ENCODE results near the gene ARID2. TPM values are rescaled to one million over a fixed set of nuclear protein-coding genes. Genes with fewer than 3 reads are reported as not detected.
A peak's percentile ranks its signal among the peaks of the same experiment; 100 is the strongest.

ARID2 gene
- total and polyA plus RNA-seq, 2 of the 13 experiments (the other 11 are each of a cell fraction or from before 2014, with no cell fraction given), result 15.9 to 22.2 TPM

GRCh38 chr12:45732250-45732649 is 2.7 kb downstream of the ARID2 start:
- POLR2A ChIA-PET, result no interaction called here

More at GRCh38 chr12:45732250-45732649, 2.7 kb downstream of the ARID2 start:
- Histone ChIP-seq H3K27ac (ENCODE audit: extremely low read length, insufficient read depth, low read length) (peak overlapping the region; percentile 9), H3K4me3 (replicated peaks in 1 of 3; ENCODE audit: insufficient read depth in 1 of 3, low read depth in 2 of 3, low read length in 3 of 3) (peak overlapping the region; percentile 96 to 99 (median 97)), H3K79me2 (ENCODE audit: insufficient read depth, low read length) (peaks cover 66% of the 10 kb centered on the region), H3K9ac (ENCODE audit: insufficient read depth, low read depth, low read length) (peak overlapping the region; percentile 96; the same call in 1 of the 2 replicates), H3K27me3 (ENCODE audit: control insufficient read depth in 1 of 2, insufficient read depth in 2 of 2, low read length in 2 of 2) (no peaks in the 10 kb centered on the region; a peak in 1 of 5 replicates), H2AFZ (ENCODE audit: low read length) (no peak overlapping the region), H4K20me1 (ENCODE audit: insufficient read depth, low read length) (peaks cover 5% of the 10 kb centered on the region; the same call in 1 of the 2 replicates), H3K9me3 (ENCODE audit: low read length) (no peaks in the 10 kb centered on the region), H3K36me3 (replicated peaks in 1 of 2; ENCODE audit: control insufficient read depth in 1 of 2, insufficient read depth in 2 of 2, low read length in 2 of 2) (peaks cover 0 to 6% of the 10 kb centered on the region in 2 experiments; a peak in 1 of 5 replicates), H3K4me1 (ENCODE audit: insufficient read depth, low read length) (peaks cover 30% of the 10 kb centered on the region), H3K4me2 (ENCODE audit: low read depth, low read length) (peak overlapping the region; percentile 86)
- ATAC-seq (no peak), FAIRE-seq (no peak), DNase-seq (ENCODE audit: low spot score) (no peak)
- WGBS (ENCODE audit: low lambda C conversion rate), result 50% methylated on average over 5 of the region's 5 CpGs
- no TSS peak for BruUV-seq (replicated peaks)
- in situ Hi-C loops (cut with HindIII; ENCODE audit: extremely low pct_ligation_motif_present, low pct_unique_long_range_greater_than_20kb) (loop anchor here (25.0 kb wide), 1 partner anchor 545 kb away; no protein-coding TSS in a partner anchor), intact Hi-C loops (cut with micrococcal nuclease; ENCODE audit: unreplicated experiment) (no loop called here)
- no peak for TF ChIP-seq ZNF569 (CRISPR knock-in tag; IDR thresholded peaks at IDR 0.05; ENCODE audit: borderline replicate concordance)
- TF ChIP-seq ATF6 (CRISPR knock-in tag; conservative IDR thresholded peaks at IDR 0.05), result no peak
- 0 out of 2 replicates have a peak, but pooled peaks have one; percentile 20 for TF ChIP-seq ZGPAT (CRISPR knock-in tag; IDR thresholded peaks at IDR 0.05)
- CTCF ChIA-PET (ENCODE audit: low intra/inter-chr PET ratio, low total read pairs), result no interaction called here

All from HepG2 (cell line).